ENCODE data around the gene HNRNPM.

HNRNPM gene

GRCh38 chr19:8485561-8486371, 41.0 kb downstream of the HNRNPM start:
- FAIRE-seq, result no peak
- no peak for DNase-seq (ENCODE audit: low spot score)

GRCh38 chr19:8486661-8487136, 41.9 kb downstream of the HNRNPM start:
- no peak for FAIRE-seq
- no peak for DNase-seq (ENCODE audit: low spot score)

- FAIRE-seq (no peak), DNase-seq (ENCODE audit: low spot score) (no peak)
Observed at GRCh38 chr19:8487137-8487851, 42.5 kb downstream of the HNRNPM start.

GRCh38 chr19:8488365-8488764, 43.6 kb downstream of the HNRNPM start:
- DNase-seq (ENCODE audit: low spot score) (no peak), FAIRE-seq (no peak)

- FAIRE-seq (no peak), DNase-seq (ENCODE audit: low spot score) (no peak)
Observed at GRCh38 chr19:8489561-8490394, 45.0 kb downstream of the HNRNPM start.

GRCh38 chr19:8490395-8490760, 45.6 kb downstream of the HNRNPM start:
- DNase-seq (ENCODE audit: low spot score) (no peak), FAIRE-seq (no peak)

- FAIRE-seq (no peak), DNase-seq (ENCODE audit: low spot score) (no peak)
Observed at GRCh38 chr19:8490873-8491272, 46.1 kb downstream of the HNRNPM start.

- no peak for FAIRE-seq
- DNase-seq (ENCODE audit: low spot score), result no peak
Observed at GRCh38 chr19:8491574-8491973, 46.8 kb downstream of the HNRNPM start.

GRCh38 chr19:8494158-8494557, 49.4 kb downstream of the HNRNPM start:
- FAIRE-seq (no peak), DNase-seq (ENCODE audit: low spot score) (no peak)

GRCh38 chr19:8498295-8498694, 53.5 kb downstream of the HNRNPM start:
- FAIRE-seq (no peak), DNase-seq (ENCODE audit: low spot score) (no peak)

GRCh38 chr19:8499048-8499833, 54.5 kb downstream of the HNRNPM start:
- FAIRE-seq, result no peak
- no peak for DNase-seq (ENCODE audit: low spot score)

- DNase-seq (ENCODE audit: low spot score) (no peak), FAIRE-seq (no peak)
Observed at GRCh38 chr19:8500158-8500557, 55.4 kb downstream of the HNRNPM start.

- no peak for FAIRE-seq
- DNase-seq (ENCODE audit: low spot score), result no peak
Observed at GRCh38 chr19:8501516-8501915, 56.7 kb downstream of the HNRNPM start.

- FAIRE-seq (no peak), DNase-seq (ENCODE audit: low spot score) (no peak)
Observed at GRCh38 chr19:8501981-8502380, 57.2 kb downstream of the HNRNPM start.

- no peak for FAIRE-seq
Observed at GRCh38 chr19:8503510-8503909, 58.7 kb downstream of the HNRNPM start.

GRCh38 chr19:8504171-8504570, 59.4 kb downstream of the HNRNPM start:
- FAIRE-seq, result no peak
- DNase-seq (ENCODE audit: low spot score), result no peak

More at GRCh38 chr19:8503510-8503909, 58.7 kb downstream of the HNRNPM start:
- no peak for DNase-seq (ENCODE audit: low spot score)

- DNase-seq (ENCODE audit: low spot score) (no peak), FAIRE-seq (no peak)
Observed at GRCh38 chr19:8504919-8505318, 60.1 kb downstream of the HNRNPM start.

- FAIRE-seq (no peak), DNase-seq (ENCODE audit: low spot score) (peak; percentile 39)
Observed at GRCh38 chr19:8505680-8506401, 61.1 kb downstream of the HNRNPM start.

GRCh38 chr19:8506402-8506957, 61.7 kb downstream of the HNRNPM start:
- FAIRE-seq, result no peak
- no peak for DNase-seq (ENCODE audit: low spot score)

- DNase-seq (ENCODE audit: low spot score), result no peak
Observed at GRCh38 chr19:8510589-8511115, 65.9 kb downstream of the HNRNPM start.

More at GRCh38 chr19:8510589-8511115, 65.9 kb downstream of the HNRNPM start:
- FAIRE-seq, result no peak
